Chondrocyte (in vitro differentiated cells): Measurements from ENCODE around the gene CIT. TPM values are rescaled to one million over a fixed set of nuclear protein-coding genes. Genes with fewer than 3 reads are reported as not detected.

Source experiments
- DNase-seq: peaks from one replicate; pipeline ENCODE4 v3.0.0; 2021; ENCODE audit warnings: mixed read lengths, low spot score
- H3K27ac Mint-ChIP-seq: one replicate; pipeline ENCODE4 v1.8.0; 2021; ENCODE audit warnings: mild to moderate bottlenecking, moderate library complexity, mixed read lengths; ENCODE audit not compliant: unreplicated experiment
- H3K27me3 Mint-ChIP-seq: 2 replicates; pipeline ENCODE4 v1.8.0; 2021; ENCODE audit warnings: low read depth, mixed read lengths
- H3K36me3 Mint-ChIP-seq: 2 replicates; pipeline ENCODE4 v1.8.0; 2021; ENCODE audit warnings: low read depth, mixed read lengths
- H3K4me1 Mint-ChIP-seq: 2 replicates; pipeline ENCODE4 v1.8.0; 2021; ENCODE audit warnings: low read depth, mild to moderate bottlenecking, mixed read lengths
- H3K4me3 Mint-ChIP-seq: one replicate; pipeline ENCODE4 v1.8.0; 2021; ENCODE audit warnings: mild to moderate bottlenecking, moderate library complexity, mixed read lengths; ENCODE audit not compliant: unreplicated experiment
- H3K9me3 Mint-ChIP-seq: 2 replicates; pipeline ENCODE4 v1.8.0; 2021; ENCODE audit warnings: low read depth, mixed read lengths
- CTCF ChIP-seq: fragments of 200-600 bp; sonication (generic); IDR thresholded peaks from 2 replicates; pipeline ENCODE4 v1.5.0; 2021; ENCODE audit warnings: antibody characterized with exemption, mild to moderate bottlenecking, moderate library complexity
- total RNA-seq: library from RNA; stranded (reverse); gene quantifications from 3 replicates; pipeline ENCODE4 v1.2.1, GENCODE V29; 2021

CIT gene
- total RNA-seq, 1 donor from 2014 or later: 9.9 TPM

DNA sequence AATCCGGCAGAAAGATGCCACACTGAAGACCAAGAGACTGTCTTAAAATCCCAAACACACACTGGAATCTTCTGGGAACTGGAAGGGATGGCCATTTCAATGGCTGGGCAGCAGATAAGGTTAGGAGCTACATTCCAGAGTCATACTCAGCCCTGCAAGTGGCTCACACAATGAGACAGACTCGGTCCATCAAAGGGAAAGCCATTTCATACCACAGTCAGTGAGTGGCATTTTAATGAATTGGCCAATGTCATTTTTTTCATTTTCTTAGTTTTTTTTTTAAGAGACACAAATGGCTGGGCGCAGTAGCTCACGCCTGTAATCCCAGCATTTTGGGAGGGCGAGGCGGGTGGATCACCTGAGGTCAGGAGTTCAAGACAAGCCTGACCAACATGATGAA is 17.9 kb downstream of the CIT start:
- TF ChIP-seq CTCF: no peak
- no peaks in the 10 kb centered on the region for H3K27me3 Mint-ChIP-seq
- H3K9me3 Mint-ChIP-seq: no peaks in the 10 kb centered on the region
- no peak overlapping the region for H3K27ac Mint-ChIP-seq
- H3K4me3 Mint-ChIP-seq: no peak overlapping the region
- H3K4me1 Mint-ChIP-seq: no peaks in the 10 kb centered on the region
- DNase-seq: no peak
- H3K36me3 Mint-ChIP-seq: no peaks in the 10 kb centered on the region

- DNase-seq: no peak
- H3K4me1 Mint-ChIP-seq: no peaks in the 10 kb centered on the region
- no peaks in the 10 kb centered on the region for H3K9me3 Mint-ChIP-seq
- no peak overlapping the region for H3K4me3 Mint-ChIP-seq
- H3K27me3 Mint-ChIP-seq: no peaks in the 10 kb centered on the region
- no peaks in the 10 kb centered on the region for H3K36me3 Mint-ChIP-seq
- TF ChIP-seq CTCF: no peak
- no peak overlapping the region for H3K27ac Mint-ChIP-seq
Measured at GRCh38 chr12:119857041-119857591, 20.0 kb downstream of the CIT start.

DNA sequence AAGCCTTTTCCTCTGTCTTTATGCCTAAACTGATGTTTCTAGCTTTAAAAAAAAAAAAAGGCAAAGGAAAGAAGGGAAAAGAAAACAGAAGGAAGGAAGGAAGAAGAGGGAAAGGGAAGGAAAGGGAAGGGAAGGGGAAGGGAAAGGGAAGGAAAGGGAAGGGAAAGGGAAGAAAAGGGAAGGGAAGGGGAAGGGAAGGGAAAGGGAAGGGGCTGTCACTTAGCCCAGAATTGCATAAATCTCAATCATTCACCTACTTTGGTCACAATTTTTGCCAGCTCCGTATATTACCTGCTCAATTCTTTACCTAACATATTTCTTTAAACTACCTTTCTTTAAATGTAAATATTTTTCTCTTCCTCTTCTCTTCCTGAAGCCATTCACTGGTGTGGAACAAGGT is 26.8 kb downstream of the CIT start:
- H3K27ac Mint-ChIP-seq: no peak overlapping the region
- no peaks in the 10 kb centered on the region for H3K36me3 Mint-ChIP-seq
- no peaks in the 10 kb centered on the region for H3K4me1 Mint-ChIP-seq
- H3K27me3 Mint-ChIP-seq: no peaks in the 10 kb centered on the region
- DNase-seq: no peak
- no peaks in the 10 kb centered on the region for H3K9me3 Mint-ChIP-seq
- no peak overlapping the region for H3K4me3 Mint-ChIP-seq
- TF ChIP-seq CTCF: no peak

DNA sequence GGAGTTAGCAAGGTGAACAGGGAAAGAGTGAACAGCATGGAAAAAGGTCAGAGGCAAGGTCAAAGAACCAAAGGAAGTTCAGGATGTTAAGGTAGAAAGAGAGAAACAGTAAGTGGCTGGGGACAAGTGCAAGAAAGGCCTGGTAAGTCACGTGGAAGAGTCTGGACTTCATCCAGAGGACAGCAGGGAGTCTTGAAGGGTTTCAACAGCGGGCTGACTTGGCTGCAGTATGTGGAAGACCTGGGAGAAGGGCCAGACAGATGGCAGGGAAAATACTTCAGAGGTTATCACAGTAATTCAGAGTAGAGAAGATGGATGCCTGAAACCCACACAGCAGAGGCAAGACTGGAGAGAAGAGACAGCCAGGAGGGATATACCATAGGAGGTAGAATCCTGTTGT is 34.0 kb downstream of the CIT start:
- no peaks in the 10 kb centered on the region for H3K27me3 Mint-ChIP-seq
- H3K9me3 Mint-ChIP-seq: peaks cover 7% of the 10 kb centered on the region
- peaks cover 3% of the 10 kb centered on the region for H3K36me3 Mint-ChIP-seq
- no peak overlapping the region for H3K27ac Mint-ChIP-seq
- no peaks in the 10 kb centered on the region for H3K4me1 Mint-ChIP-seq
- no peak overlapping the region for H3K4me3 Mint-ChIP-seq
- no peak for TF ChIP-seq CTCF
- DNase-seq: no peak

- H3K9me3 Mint-ChIP-seq: peaks cover 7% of the 10 kb centered on the region
- H3K27me3 Mint-ChIP-seq: no peaks in the 10 kb centered on the region
- no peak for TF ChIP-seq CTCF
- no peaks in the 10 kb centered on the region for H3K4me1 Mint-ChIP-seq
- no peak for DNase-seq
- no peak overlapping the region for H3K27ac Mint-ChIP-seq
- peaks cover 3% of the 10 kb centered on the region for H3K36me3 Mint-ChIP-seq
- no peak overlapping the region for H3K4me3 Mint-ChIP-seq
Measured at GRCh38 chr12:119842380-119842779, 34.7 kb downstream of the CIT start.
